RCC 7860 (cell line): ENCODE data around the gene CACNA1E.
"Not testable (repeated sequence)": the region's sequence is repeated elsewhere in the genome, so short reads cannot be mapped to it uniquely, and the experiment has no call there.

Source experiments
- DNase-seq: peaks from one replicate; pipeline ENCODE4 v3.0.0-alpha.2; 2015; ENCODE audit warnings: low spot score
- FAIRE-seq: peaks from 2 replicates; lab custom pipeline; 2012; peaks lifted over from hg19 to GRCh38; lab: Jason Lieb, UNC

The CACNA1E gene

GRCh38 chr1:181514298-181515290, 31.3 kb downstream of the CACNA1E start:
- FAIRE-seq, result no peak
- DNase-seq, result no peak

DNA sequence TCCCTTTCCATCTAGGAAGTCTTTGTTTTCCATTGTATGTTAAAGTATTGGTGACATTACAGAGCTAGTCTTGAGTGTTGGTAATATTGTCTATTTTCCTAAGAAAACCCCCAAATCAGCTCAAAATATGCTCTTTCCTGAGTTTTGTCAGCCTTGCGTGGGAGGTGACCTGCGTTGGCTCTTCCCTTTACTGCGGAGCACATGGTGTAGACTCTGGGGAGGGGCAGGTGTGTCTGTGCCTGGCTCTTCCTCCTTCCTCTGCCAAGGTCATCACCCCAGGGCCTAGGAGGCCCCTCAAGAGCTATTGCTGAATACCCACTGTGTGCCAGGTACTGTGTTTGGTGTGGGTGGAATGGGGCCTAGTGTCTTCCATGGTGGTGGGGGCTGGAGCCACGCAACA, 33.4 kb downstream of the CACNA1E start:
- FAIRE-seq (no peak), DNase-seq (no peak)

- DNase-seq (no peak), FAIRE-seq (no peak)
These were observed 34.0 kb downstream of the CACNA1E start for GRCh38 chr1:181517181-181517875.

GRCh38 chr1:181518152-181518551, 34.8 kb downstream of the CACNA1E start:
- no peak for FAIRE-seq

GRCh38 chr1:181522864-181523263, 39.5 kb downstream of the CACNA1E start:
- no peak for FAIRE-seq
- no peak for DNase-seq

More at GRCh38 chr1:181518152-181518551, 34.8 kb downstream of the CACNA1E start:
- no peak for DNase-seq

DNA sequence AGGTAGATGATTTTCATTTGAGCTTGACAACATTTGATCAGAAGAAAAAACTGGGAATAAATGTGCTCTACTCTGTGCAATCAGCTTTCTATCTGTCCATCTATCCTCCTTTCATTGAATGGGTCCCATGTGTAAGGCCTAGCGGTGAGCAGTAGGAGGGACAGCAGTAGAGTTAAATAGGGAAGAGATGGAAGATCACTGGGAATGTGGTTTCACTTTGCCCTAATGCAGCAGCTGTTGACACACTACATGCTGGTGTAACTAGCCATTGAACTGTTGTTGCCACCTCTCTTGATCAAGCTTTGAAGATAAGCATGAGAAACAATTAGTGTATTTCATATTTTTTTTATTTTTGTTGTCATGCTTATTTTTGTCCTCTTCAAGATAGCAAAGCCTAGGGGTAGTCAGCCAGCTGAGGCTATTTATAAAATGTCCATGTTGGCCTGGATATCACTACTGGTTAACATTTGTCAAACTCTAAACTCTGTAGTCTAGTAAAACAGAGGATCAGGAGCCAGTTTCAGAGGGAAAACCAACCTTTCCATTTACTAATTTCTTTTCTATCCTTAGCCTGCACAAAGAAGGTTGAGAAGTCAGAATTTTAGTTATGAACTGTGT, 41.9 kb downstream of the CACNA1E start:
- FAIRE-seq, result no peak

DNA sequence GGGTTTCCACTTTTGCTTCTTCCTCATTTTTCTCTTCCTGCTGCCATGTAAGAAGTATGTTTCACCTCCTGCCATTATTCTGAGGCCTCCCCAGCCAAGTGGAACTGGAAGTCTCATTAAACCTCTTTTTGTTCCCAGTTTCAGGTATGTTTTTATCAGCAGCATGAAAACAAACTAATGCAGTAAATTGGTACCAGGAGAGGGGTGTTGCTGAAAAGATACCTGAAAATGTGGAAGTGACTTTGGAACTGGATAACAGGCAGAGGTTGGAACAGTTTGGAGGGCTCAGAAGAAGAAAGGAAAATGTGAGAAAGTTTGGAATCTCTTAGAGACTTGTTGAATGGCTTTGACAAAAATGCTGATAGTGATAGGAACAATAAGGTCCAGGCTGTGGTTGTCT, 44.9 kb downstream of the CACNA1E start:
- FAIRE-seq, DNase-seq: not testable (repeated sequence)

More for the DNA sequence above, 41.9 kb downstream of the CACNA1E start:
- no peak for DNase-seq

DNA sequence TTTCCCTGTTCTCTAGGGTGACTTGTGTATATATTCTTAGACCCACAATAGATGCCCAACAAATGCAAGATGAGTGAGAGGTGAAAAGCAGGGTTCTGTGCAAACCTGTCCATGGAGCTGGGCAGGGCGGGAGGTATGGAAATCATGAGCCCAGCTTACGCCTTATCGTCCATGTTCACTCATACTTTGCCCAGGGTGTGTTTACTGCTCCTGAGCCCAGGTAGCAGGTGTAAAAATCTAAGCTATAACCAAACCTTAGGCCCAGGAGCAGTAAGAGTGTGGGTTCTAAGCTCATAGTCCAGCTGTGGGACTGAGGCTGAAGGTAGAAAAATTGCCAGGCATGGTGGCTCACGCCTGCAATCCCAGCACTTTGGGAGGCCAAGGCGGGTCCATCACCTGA, 48.1 kb downstream of the CACNA1E start:
- FAIRE-seq, result no peak

GRCh38 chr1:181531951-181532600, 48.8 kb downstream of the CACNA1E start:
- no peak for DNase-seq
- FAIRE-seq, result no peak

More for the DNA sequence above, 48.1 kb downstream of the CACNA1E start:
- DNase-seq, result no peak

DNA sequence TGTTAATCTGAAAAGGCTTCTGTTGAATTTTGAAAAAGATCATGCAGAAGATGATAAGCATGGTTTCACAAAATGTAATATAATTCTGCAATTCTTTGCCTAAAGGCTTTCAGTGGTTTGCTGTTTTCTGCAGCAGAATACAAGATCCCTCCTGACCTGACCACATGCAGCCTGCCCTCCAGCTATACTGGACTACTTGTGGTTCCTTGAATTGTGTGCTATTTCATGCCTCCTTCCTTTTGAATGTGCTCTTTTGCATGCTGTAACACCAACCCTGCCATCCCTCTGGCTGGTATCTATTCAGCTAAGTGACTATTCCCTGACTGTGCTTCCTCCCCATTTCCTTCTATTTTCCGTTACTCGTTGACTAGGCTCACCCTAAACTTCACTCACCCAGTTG, 55.5 kb downstream of the CACNA1E start:
- no peak for DNase-seq
- FAIRE-seq, result no peak

DNA sequence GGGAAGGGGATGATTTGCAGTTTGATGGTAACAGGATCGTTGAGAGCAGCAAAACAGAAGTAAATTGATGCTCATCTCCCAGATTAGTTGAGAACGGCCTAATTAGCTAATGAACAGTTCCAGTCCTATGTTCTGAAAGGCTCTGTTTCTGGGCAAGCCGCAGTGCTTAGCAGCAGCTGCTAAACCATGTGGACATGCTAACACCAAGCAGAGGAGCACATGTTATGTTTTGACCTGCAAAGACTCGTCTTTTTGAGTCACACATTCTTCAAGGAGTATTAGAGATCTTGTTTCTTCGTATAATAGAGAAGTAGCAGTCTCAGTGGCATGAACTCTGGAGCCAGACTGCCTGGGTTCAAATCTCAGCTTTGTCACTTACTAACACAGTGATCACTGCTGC, 58.1 kb downstream of the CACNA1E start:
- no peak for FAIRE-seq
- no peak for DNase-seq

GRCh38 chr1:181541947-181542346, 58.6 kb downstream of the CACNA1E start:
- DNase-seq (no peak), FAIRE-seq (no peak)

DNA sequence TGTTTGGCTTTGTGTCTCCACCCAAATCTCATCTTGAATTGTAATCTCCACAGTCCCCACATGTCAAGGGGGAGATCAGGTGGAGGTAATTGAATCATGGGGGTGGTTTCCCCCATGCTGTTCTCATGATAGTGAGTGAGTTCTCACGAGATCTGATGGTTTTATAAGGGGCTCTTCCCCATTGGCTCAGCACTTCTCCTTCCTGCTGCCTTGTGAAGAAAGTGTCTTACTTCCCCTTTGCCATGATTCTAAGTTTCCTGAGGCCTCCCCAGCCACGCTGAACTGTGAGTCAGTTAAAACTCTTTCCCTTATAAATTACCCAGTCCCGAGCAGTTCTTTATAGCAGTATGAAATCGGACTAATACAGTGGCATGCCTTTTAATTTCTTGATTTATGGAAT, 59.1 kb downstream of the CACNA1E start:
- DNase-seq, FAIRE-seq: not testable (repeated sequence)

DNA sequence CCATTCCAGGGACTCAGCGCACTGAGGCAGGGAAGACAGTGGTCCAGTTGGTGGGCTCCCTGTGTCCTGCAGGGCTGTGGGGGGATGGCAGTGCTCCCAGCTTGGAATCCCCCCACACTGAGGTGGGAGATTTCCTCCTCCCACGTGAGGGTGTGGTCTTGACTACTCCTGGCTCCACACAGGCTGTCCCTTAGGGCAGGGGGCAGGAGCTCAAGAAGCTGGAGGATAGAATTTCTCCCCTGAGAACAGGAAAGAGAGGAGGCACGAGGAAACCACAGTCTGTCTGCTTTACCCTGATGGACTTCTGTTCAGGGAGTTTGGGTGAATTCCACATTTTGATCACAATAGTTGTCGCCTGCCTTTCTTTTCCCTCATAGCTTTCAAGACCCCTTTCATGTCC, 62.1 kb downstream of the CACNA1E start:
- no peak for DNase-seq
- FAIRE-seq, result no peak

GRCh38 chr1:181548497-181548896, 65.2 kb downstream of the CACNA1E start:
- FAIRE-seq, result no peak
- no peak for DNase-seq

DNA sequence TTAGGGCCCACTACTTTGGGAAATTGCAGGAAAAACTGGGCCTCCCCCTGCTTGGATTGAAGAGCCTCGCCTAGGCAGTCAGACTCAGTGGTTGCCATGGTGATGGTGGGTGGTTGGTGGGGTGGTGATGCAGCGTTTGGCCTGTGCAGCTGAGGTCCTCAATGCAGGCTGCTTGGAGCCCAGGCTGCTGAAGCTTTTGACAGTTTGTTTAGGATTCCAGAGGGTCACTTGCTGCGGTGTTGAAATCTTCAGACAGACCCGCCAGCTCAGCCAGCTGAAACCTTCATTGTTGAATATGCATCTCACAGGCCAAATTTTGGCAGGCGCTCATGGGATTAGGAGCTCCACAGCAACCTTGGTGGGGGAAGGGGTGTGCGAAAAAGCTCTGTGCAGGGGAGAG, 67.9 kb downstream of the CACNA1E start:
- DNase-seq (no peak), FAIRE-seq (no peak)

DNA sequence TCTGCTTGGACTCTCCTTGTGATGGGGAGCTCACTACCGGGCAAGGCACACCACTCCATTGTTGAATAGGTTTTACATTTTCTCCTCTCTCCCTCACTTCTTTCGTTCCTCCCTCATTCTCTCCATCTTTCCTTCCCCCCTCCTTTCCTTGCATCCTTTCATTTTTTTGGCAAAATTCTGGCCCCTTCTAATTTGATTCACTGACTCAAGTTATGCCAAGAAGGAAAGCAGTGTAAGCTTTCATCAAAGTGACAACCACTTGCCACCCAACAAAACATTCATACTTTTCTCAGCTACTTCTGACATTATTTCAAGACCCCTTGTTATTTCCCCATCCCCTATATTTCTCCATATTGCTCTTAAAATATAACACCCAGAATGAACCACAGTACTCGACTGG, 68.4 kb downstream of the CACNA1E start:
- FAIRE-seq (no peak), DNase-seq (no peak)

GRCh38 chr1:181554465-181554864, 71.1 kb downstream of the CACNA1E start:
- DNase-seq (no peak), FAIRE-seq (no peak)

GRCh38 chr1:181556631-181557030, 73.3 kb downstream of the CACNA1E start:
- DNase-seq, result no peak
- FAIRE-seq, result no peak

- no peak for FAIRE-seq
These were observed 74.0 kb downstream of the CACNA1E start for GRCh38 chr1:181557313-181557712.

GRCh38 chr1:181558416-181558815, 75.1 kb downstream of the CACNA1E start:
- no peak for DNase-seq
- FAIRE-seq, result no peak

More at GRCh38 chr1:181557313-181557712, 74.0 kb downstream of the CACNA1E start:
- DNase-seq, result no peak
